HG02610 (cell line): ENCODE measurements around the gene MORC4.

Source experiments
- ATAC-seq: cut with Tn5 transposase; IDR thresholded peaks from one replicate; pipeline ENCODE4 v1.9.1; 2021; ENCODE audit warnings: mild to moderate bottlenecking, moderate library complexity; ENCODE audit not compliant: unreplicated experiment

MORC4 gene

DNA sequence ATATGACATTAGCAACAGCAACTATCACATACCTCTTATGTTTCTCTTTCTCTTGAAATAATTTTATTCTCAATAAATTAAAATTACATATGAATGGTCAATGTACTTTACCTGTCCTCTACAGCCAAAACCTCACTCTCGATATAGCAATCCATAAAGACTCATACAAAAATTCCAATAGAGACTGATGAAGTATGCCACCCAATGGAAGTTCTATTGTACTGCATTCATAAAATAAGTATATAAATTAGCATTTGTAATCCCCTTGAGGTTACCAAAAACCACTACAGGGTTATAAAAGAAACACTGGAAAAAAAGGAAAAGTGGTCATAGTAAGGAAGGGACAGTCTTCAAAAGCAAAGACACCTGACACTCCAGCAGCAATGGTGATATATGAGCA, 47.0 kb downstream of the MORC4 start:
- no peak for ATAC-seq

DNA sequence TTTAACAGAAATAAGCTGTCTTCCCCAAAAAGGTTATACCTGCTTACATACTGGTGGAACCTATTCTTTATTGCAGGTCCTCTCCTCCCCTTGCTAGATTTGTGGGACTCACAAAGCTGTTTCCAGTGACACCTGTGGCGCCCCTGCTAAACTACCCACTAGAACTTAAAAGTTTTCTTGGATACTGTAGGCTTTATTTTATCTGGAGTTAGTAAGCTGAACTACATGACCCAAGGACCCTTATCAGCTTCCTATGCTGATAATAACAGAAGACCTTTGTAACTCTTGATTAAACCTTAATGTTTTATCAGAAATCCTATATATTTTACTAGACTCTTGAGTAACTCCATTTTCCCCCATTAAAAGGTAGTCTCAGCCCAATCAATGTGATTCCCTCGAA, 47.5 kb downstream of the MORC4 start:
- no peak for ATAC-seq

DNA sequence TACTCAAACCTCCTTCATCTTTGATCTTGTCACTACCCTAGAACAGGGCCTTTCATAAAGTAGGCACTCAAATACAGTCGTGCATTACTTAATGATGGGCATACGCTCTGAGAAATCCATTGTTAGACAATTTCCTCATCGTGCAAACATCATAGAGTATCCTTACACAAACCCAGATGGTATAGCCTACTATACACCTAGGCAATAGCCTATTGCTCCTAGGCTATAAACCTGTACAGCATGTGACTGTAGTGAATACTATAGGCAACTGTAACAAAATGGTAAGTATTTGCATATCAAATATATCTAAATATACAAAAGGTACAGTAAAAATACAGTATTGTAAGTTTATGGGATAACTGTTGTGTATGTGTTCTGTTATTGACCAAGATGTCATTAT, 47.9 kb downstream of the MORC4 start:
- no peak for ATAC-seq

DNA sequence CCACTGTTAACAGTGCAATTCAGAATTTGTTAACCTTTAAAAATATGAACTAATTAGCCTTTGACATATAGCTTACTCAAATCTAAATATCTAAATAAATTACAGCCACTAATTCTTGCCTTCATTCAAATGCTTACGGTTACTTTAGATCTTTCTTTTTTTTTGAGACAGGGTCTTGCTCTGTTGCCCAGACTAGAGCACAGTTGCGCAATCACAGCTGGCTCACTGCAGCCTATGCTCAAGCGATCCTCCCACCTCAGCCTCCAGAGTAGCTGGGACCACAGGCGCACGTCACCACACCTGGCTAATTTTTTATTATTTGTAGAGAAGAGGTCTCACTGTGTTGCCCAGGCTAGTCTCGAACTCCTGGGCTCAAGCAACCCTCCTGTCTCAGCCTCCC, 48.8 kb downstream of the MORC4 start:
- ATAC-seq, result no peak

DNA sequence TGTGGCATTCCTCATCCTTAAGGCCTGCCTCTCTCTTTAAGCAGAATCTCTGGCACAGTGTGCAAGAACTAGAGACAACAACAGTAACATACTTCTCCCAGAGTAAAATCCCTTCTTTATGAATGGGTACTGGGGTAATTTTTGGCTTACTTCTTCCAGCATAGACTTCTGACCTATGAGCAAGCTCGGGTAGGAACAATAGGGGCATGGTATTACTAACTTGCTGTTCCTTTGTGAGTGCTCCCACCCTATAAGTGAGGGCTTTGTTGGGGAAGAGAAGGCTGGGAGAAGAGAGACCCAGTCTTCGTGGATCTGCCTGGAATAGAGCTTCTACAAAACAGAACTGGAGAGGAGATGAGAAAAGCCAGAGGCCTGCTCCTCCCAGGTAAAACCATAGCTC, 49.6 kb downstream of the MORC4 start:
- no peak for ATAC-seq

DNA sequence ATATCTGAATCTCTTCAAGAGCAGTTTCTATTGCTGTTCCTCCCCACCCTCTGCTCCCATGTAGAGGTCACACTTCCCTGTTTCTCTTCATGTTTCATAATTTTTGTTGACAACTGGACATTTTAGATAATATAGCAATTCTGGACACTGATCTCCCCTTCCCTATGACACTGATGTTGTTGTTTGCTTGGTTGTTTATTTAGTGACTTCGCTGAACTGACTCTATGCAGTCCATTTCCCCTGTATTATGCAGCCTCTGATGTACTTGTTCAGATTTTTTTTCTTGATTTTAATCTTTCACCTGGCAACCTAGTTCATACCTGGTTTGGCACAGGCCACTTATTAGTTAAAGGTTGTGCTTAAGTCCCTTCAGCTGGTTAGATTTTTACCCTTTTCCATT, 50.6 kb downstream of the MORC4 start:
- no peak for ATAC-seq

DNA sequence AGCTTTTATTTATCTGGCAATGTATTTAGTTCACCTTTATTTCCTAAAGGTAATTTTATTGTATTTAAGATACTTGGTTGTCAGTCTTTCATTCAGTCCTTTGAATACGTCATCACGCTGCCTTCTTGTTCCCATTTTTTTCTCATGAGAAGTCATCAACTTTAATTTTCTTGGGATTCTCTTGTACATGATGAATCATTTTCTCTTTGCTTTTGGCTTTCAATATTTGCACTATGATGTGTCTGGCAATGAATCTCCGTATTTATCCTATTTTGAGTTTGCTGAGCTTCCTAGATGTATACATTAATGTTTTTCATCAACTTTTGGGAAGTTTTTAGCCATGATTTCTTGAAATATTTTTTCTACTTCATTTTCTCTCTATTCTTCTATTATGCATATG, 51.4 kb downstream of the MORC4 start:
- ATAC-seq, result no peak

DNA sequence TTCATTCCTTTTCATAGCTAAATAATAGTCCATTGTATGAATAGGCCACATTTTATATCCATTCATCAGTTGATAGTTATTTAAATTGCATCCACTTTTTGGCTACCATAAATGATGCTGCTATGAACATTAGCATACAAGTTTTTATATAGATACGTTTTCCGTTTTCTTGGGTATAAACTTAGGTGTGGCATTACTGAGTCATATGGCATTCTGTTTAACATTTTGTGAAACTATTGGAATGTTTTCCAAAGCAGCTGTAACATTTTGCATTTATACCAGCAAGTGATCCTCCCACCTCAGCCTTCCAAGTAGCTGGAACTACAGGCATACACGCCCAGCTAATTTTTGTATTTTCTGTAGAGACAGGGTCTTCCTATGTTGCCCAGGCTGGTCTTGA, 53.5 kb downstream of the MORC4 start:
- no peak for ATAC-seq

DNA sequence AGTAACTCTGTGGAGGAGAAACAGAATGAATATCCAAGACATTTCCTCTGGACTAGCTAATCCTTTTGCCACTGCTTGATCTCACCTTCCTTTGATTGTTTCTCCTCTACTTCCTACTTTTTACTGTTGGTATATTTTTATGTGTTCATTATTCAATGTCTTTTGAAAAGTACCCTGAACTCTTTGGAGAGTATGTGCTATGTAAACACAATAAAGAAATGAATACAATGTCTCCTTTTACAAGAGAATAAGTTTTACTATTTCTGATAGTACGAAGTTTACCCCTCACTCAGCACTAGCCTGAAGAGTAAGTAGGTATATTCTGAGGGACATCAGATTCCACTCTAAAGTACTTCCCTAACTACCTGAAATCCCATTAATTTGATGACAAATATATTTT, 59.9 kb downstream of the MORC4 start:
- no peak for ATAC-seq

DNA sequence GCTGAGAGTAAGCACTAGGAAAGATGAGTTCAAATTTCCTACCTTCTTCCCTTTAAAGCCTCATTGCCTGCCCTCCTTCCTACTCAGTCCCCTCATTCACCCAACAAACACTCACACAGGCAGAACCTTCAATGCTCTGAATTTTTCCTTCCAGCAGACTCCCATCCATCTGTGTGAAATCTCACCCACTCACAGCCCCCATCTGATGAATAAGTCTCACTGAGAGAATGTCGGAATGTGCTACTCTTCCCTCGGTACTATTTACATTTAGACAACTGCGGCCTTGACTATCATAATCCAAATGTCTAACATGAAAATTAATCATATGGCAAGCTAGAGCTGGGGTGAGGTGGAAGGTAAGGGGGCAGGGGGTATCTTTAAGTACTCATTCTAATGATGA, 60.4 kb downstream of the MORC4 start:
- no peak for ATAC-seq

DNA sequence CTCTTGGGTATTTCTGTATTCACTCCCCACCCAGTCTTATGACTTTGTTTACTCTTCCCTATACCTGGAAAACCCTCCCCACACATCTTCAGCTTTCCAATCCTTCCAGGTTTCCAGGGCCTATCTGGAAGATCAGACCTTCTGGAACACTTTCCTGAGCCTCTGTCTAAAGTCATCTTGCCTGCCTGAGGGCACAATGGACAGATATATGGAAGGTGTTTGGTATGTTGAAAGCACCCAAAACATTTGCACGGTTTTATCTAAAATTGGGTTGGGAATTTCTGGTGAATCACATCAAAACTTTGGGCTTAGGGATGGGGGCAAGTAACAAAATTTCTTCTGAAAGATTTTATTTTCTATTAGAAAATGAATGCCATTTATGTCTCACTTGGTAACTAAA, 63.8 kb downstream of the MORC4 start:
- ATAC-seq, result no peak

DNA sequence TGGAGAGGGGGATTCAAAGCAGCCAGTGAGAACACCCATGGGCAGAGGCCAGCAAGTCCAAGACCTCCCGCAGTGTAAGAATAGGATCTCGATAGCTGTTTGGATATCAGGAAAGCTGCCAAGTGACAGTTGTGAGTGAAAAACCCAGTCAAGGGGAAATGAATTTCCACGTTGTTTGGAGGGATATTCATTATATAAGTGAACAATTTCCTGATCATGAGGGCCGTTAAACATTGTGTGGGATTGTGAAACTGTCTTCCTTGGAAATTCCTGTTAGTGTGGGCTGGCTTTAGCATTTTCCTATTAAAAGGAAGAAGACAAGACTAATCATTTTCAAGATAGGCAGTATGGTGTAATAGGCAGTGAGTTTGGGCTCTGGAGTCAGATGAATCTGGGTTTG, 64.8 kb downstream of the MORC4 start:
- no peak for ATAC-seq

DNA sequence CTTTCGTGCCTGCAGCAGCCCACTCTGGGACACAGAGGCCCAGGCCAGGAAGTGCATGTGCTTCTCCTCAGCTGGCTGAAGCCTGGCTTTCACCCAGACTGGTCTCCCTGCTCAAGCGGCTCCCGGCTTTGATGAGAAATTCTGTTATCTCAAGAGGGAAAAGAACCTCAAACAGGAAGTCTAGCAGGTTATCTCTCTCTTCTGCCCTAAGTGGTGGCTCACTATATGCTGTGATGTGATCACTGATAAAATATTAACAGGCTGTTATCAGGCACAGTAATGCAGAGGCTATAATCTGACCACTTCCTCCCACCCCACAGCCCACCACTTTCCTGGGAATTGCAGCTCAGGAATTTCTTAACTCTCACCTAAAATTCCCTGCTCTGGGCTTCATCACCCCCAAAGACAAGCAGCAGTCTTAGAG, 66.5 kb downstream of the MORC4 start:
- no peak for ATAC-seq

DNA sequence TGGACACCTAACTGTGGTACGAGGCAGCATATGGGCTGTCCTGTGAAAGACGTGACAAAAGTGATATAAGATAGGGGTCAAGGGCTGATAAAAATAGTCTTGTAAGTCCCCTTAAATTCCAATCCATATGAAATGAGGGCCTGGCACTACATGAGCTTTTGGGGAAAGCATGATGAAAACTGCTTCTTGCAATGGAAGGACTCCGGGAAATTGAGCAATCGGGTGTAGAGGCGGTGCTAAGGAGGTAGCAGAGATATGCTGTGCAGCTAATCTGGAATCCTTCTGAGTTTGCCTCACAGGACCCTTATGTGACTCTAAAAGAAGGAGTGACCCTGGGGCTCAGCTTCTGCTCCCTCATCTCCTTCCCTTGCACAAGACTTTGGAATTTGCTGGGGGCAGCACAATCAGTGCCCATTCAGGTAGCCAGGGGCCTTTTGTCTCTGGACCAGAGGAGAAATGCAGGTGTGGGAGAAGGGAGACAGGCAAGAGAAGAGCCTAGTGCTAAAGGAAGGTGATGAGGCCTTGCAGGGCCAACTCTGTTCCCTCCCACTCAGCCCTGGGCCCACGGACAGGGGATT, 67.0 kb downstream of the MORC4 start:
- ATAC-seq, result no peak

DNA sequence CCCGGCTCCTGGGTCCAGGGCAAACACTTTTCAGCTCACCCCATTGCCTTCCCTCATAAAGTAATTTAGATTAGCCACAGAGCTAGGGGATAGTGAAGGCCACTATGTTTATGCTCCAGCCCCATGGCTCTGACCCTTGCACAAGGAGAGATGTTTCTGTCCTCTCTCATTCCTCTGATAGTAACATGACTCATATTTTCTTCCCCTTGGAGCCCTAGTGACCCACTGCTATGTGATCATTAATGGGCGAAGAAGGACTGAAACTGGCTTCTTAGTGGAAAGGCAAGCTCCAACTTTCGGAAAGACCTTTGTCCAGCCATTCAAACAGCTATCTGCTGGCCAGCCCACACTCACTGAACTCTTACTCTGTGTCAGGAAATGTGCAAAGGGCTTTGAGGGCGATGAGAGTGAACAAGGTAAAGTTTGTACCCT, 67.5 kb downstream of the MORC4 start:
- ATAC-seq, result no peak

DNA sequence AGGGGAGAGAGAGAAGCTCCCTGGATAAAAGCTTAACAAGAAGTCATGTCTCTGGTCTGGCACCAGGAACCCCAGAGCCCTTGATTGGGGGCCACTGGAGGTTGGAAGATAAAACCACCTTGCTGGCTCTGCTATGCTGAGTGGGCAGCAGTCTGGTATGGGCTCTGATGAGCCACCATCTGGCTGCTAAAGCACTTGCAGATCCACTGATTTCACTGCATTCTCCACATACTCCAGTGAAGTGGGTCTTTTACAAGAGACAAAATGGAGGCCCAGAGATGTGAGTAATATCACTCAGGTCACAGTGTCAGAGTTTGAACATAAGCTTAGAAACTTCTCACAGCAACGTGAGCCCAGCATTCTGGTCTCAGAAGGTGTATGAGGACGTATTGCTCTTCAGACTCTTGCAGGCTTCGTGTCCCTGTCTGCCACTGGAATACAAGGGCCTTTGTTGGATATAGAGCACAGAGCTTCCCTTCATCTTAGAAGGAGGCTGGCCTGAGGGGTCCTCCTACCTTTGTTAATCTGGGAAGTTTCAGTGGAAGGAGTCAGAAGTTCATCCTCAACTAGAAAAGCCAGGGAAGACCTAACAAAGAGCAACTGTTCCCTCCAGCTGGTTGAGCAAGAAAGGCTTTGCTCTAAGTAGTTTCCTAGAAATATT, 68.1 kb downstream of the MORC4 start:
- ATAC-seq, result no peak

DNA sequence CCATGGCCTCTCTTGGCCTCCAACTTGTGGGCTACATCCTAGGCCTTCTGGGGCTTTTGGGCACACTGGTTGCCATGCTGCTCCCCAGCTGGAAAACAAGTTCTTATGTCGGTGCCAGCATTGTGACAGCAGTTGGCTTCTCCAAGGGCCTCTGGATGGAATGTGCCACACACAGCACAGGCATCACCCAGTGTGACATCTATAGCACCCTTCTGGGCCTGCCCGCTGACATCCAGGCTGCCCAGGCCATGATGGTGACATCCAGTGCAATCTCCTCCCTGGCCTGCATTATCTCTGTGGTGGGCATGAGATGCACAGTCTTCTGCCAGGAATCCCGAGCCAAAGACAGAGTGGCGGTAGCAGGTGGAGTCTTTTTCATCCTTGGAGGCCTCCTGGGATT, 71.8 kb downstream of the MORC4 start:
- ATAC-seq, result no peak

DNA sequence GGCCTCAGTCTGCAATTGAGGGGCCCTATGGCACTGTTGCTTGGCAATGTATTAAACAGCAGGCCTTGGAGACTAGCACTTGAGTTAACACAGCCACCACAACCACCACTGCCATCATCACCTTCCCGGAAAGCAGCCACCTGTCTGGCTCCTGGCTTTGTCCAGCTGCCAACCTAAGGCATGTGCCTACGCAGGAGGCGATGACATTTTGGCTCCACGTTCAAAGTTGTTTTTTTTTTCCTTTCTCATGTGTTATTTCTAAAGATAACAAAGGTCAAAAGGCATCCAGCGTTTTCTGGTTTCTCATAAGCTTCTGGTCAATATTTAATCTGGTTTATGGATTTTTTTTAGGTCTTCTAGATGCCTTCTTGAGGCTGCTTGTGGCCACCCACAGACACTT, 72.3 kb downstream of the MORC4 start:
- ATAC-seq, result no peak

DNA sequence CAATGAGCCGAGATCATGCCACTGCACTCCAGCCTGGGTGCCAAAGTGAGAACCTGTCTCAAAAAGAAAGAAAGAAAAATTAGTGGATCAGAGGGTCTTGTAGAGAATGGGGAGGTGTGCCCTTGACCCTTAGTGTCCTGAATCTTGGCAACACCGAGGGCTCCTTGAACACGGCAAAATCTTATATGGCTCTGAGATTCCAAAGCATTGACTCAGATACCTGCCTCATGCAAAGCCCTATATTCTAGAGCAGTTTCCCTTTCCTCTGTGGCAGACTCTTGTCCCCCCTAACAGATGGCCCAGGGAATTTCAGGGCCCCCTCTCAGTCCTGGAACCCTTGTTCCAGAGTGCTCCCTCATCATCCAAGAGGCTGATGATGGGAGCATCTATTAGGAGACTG, 73.0 kb downstream of the MORC4 start:
- ATAC-seq, result no peak

DNA sequence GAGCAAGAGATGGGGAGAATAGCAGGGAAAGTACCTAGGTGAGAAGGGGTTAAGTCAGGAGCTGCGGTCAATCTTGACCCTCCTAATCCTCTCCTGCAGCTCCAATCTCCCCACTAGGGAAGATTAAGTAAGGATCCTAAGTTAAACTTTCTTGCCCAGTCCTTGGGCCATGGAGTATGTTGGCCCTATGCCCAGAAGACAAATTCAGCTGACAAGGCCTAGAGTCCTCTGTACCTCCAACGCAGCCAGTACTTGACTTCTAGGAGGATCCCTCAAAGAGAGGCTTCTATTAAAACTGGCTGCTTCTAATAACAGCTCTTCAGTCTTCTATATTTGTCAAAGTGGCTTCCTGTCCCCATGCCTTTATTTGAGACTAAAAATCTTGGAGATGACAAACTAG, 78.4 kb downstream of the MORC4 start:
- no peak for ATAC-seq

DNA sequence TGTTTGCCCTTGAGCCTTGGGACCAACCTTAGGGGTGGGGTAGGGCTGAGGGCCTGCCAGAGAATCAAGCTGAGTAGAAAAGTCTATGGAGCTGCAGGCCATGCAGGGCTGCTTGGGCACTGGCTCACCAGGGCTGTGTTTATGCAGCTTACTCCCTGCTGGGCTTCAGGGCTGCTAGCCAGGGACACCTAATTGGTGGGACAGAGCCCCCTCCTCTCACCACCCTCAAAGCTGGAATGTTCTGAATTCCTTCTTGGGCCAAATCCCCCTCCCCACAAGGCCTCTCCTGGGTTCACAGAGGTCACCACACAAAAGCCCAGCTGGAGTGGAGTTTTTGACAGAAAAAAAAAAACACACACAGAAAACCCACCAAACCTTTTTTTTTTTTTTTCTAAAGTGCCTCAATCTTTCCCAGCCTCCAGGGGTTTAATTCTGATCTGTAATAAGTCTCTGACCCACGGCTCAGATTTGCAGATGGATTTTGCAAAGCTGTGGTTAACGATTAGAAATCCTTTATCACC, 80.0 kb downstream of the MORC4 start, which contains the start of gene CLDN2:
Gene CLDN2, plus strand, starts transcription at position 471 of the 521 bp plus-strand sequence. CDS start 7,827 bp downstream, outside the sequence.
- no peak for ATAC-seq

DNA sequence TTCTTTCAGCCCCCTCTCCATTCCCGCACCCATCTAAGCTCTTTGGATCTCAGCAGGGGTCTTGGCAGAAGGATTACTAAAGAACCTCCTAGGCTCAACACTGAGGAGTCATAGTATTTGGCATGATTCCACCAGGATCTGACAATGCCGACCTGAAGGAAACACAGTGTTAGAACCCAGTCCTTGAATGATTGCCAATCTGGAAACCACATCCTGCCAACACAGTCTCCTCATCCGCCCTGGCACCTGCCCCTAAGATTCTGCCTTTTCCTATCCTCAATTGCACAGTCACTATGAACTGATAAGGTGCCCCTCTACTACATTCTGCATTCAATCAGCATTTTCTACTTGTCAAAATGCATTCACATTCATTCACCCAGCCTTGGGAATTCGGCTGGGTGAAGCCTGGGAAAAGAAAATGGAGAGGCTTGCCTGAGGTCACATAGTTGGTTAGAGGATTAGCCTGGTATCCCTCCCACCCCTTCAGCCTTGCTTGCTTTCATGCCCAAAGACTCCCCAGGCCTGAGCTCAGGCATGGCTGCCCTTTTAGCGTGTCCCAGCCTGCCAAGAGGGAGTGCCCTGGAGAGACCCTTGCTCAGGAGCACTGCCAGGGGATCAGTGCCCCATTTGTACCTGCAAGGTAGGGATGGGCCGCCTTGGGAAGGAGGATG, 82.0 kb downstream of the MORC4 start:
- ATAC-seq, result no peak
